Adrenal gland (tissue), 12 donors: ENCODE data around the gene TSPAN5. TPM values are rescaled to one million over a fixed set of nuclear protein-coding genes. Genes with fewer than 3 reads are reported as not detected.

Experiments used
- DNase-seq, 7 donors: peaks; one replicate each; pipeline ENCODE4 v3.0.0-alpha.2; 2019 to 2020
- H3K27ac ChIP-seq, 5 donors: fragments of 200-600 bp; sonication (generic) in 4 of 5; 1 replicate in 3 of 5; 2 replicates in 2 of 5; pipeline versions ENCODE4 v1.5.1 to v1.8.0; 2016 to 2020; ENCODE audit warnings: mild to moderate bottlenecking in 1 of 5
- H3K27me3 ChIP-seq: fragments of 200-600 bp; 2 replicates; pipeline ENCODE4 v1.8.0; 2021
- H3K36me3 ChIP-seq, 2 donors: fragments of 200-600 bp; replicated peaks in 1 of 2; 1 replicate in 1 of 2; 2 replicates in 1 of 2; pipeline versions ENCODE4 v1.5.1 to v1.8.0; 2018 to 2022
- H3K4me1 ChIP-seq, 2 donors: fragments of 200-600 bp; replicated peaks in 1 of 2; 1 replicate in 1 of 2; 2 replicates in 1 of 2; pipeline versions ENCODE4 v1.5.1 to v1.8.0; 2018 to 2021
- H3K4me3 ChIP-seq, 4 donors: fragments of 200-600 bp; sonication (generic) in 3 of 4; one replicate each; pipeline ENCODE4 v1.5.1; 2016 to 2018
- H3K9me3 ChIP-seq, 3 donors: fragments of 200-600 bp; sonication (generic) in 1 of 3; replicated peaks in 1 of 3; 1 replicate in 2 of 3; 2 replicates in 1 of 3; pipeline versions ENCODE4 v1.5.1 to v1.8.0; 2016 to 2021
- POLR2A ChIP-seq, 2 donors: fragments of 450-650 bp; IDR thresholded peaks; one replicate each; pipeline ENCODE4 v1.6.1; 2017; ENCODE audit warnings: antibody characterized with exemption in 2 of 2, mild to moderate bottlenecking in 2 of 2, moderate library complexity in 1 of 2
- WGBS, 4 donors: extraction: QIAGEN DNeasy Blood & Tissue Kit in 2 of 4; methylation state at CpG; one replicate each; pipeline versions ENCODE4 v1.1.5 to v1.1.7; 2013 to 2017; 5-methylcytosine and 5-hydroxymethylcytosine counted together
- intact Hi-C, 2 donors: fragments of 100-400 bp; cut with DNase I; formaldehyde crosslinking; loops; one replicate each; pipeline versions ENCODE4 v1.14.1 to v1.15.0; 2022 to 2023
- polyA plus RNA-seq, 3 donors: library from polyadenylated mRNA; stranded (reverse); fragments of 200-250 nt in 2 of 3; fragments of 350-450 nt in 1 of 3; fragmentation: Illumina TruSeq in 1 of 3; extraction: RNeasy Lipid Tissue Mini Kit (QIAGEN cat#74804) in 1 of 3; gene quantifications; one replicate each; pipeline ENCODE4 v1.2.3, GENCODE V29; 2013 to 2014
- total RNA-seq, 9 donors: library from RNA; depleted of rRNA in 4 of 9; stranded (reverse); fragments of >200 nt in 4 of 9; fragments of 120-200 nt in 1 of 9; fragmentation: NEBNext Ultra II Directional in 1 of 9; extraction: Animal tissue kit (Norgen Biotek cat#: 25700) in 1 of 9; gene quantifications; one replicate each; pipeline versions ENCODE4 v1.1.0 to v1.2.4, GENCODE V29; 2013 to 2023
- TF ChIP-seq, protein P1 (sequence below), 6 experiments: fragments of 450-650 bp in 4 of 6; fragments of 200-600 bp in 2 of 6; sonication (generic) in 1 of 6; IDR thresholded peaks; 1 replicate in 5 of 6; 2 replicates in 1 of 6; pipeline versions ENCODE4 v1.5.1 to v1.8.0; 2016 to 2021; ENCODE audit warnings: antibody characterized with exemption in 6 of 6, mild to moderate bottlenecking in 2 of 6, moderate library complexity in 1 of 6
- donor health status: healthy with polysubstance abuse.
- donor health status: Bipolar disorder and iron deficiency.
- donor health status: DM: yes; HTN: yes; CAD: no.
- donor health status: DM: no; HTN: no; CAD: no.
- donor health status: DM: no; HTN: no; CAD: no.
- donor health status: DM: yes; HTN: yes; CAD: no.

TSPAN5 gene
- total and polyA plus RNA-seq, 12 donors, result 1.4 to 23.8 (median 2.7) TPM

DNA sequence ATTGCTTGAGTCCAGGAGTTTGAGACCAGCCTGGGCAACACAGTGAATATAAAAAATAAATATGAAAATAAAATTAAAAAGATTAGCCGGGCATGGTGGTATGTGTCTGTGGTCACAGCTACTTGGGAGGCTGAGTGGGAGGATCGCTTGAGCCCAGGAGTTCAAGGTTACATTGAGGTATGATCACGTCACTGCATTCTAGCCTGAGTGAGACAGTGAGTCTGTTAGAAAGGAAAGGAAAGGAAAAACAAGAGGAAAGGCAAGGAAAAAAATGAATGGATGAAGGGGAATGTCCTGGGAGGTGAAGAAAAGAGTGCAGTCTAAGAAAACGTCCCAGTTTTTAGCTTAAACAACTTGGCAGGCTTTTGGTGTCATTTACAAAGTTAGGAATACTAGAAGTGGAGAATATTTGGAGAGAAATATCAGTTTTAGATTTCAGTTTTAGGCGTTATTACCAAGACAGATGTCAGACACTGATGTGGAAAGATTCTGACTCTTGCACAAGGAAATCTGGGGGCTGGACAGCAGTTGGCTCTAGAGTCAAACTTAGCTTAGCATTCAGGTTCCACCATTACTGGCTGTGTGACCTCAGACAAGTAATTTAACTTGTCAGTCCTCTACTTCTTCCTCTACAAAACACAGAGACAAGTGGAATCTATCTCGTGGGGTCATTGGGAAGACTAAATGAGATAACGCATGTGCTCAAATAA is 139.0 kb downstream of the TSPAN5 start:
- no peak for DNase-seq
- Histone ChIP-seq H3K27me3 (no peaks in the 10 kb centered on the region), H3K4me1 (no peaks in the 10 kb centered on the region), H3K4me3 (no peak overlapping the region), H3K27ac (no peak overlapping the region), H3K36me3 (no peaks in the 10 kb centered on the region), H3K9me3 (no peaks in the 10 kb centered on the region)
- 66 to 76% (median 67%) methylated on average over 7 of the region's 7 CpGs for WGBS, 4 donors
- intact Hi-C loops, result no loop called here
- TF ChIP-seq, protein P1, sequence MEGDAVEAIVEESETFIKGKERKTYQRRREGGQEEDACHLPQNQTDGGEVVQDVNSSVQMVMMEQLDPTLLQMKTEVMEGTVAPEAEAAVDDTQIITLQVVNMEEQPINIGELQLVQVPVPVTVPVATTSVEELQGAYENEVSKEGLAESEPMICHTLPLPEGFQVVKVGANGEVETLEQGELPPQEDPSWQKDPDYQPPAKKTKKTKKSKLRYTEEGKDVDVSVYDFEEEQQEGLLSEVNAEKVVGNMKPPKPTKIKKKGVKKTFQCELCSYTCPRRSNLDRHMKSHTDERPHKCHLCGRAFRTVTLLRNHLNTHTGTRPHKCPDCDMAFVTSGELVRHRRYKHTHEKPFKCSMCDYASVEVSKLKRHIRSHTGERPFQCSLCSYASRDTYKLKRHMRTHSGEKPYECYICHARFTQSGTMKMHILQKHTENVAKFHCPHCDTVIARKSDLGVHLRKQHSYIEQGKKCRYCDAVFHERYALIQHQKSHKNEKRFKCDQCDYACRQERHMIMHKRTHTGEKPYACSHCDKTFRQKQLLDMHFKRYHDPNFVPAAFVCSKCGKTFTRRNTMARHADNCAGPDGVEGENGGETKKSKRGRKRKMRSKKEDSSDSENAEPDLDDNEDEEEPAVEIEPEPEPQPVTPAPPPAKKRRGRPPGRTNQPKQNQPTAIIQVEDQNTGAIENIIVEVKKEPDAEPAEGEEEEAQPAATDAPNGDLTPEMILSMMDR (IDR thresholded peaks at IDR 0.05), result no peak
- no peak for TF ChIP-seq POLR2A (IDR thresholded peaks at IDR 0.05)

DNA sequence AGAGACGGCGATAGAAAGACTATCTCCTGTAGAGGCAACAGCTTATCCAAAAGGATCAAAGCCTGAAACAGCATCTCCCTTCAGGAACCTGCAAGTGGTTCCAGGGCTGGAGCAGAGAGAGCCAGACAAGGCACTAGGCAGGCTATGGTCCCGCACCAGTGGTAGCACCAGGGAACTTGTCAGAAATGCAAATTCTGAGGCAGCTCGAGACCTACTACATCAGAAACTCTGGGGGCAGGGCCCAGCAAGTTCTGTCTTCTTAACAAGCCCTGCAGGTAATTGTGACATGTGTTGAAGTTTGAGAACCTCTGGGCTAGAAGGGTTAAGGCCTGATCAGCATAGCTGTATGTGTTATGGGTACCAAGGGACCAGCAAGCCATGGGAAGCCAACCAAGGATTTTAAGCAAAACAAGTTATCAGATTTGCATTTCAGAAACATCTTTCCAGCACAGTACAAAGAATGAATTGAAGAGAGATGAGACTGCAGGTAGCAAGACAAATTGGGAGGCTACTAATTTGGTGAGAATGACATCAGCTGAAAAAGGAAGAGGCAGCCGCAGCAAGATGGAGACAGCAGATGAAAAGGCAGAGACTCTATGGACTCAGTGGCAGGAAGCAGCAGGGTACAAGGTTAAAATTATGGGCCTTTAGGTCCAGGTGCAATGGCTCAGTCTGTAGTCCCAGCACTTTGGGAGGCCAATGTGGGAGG is 139.7 kb downstream of the TSPAN5 start:
- WGBS, 4 donors, result 81 to 92% (median 87%) methylated on average over 5 of the region's 5 CpGs
- intact Hi-C loops, result no loop called here
- Histone ChIP-seq H3K27me3 (no peaks in the 10 kb centered on the region), H3K4me3 (no peak overlapping the region), H3K27ac (no peak overlapping the region), H3K4me1 (no peaks in the 10 kb centered on the region), H3K36me3 (no peaks in the 10 kb centered on the region), H3K9me3 (no peaks in the 10 kb centered on the region)
- no peak for DNase-seq
- no peak for TF ChIP-seq POLR2A (IDR thresholded peaks at IDR 0.05)
- TF ChIP-seq, protein P1 (IDR thresholded peaks at IDR 0.05), result no peak

DNA sequence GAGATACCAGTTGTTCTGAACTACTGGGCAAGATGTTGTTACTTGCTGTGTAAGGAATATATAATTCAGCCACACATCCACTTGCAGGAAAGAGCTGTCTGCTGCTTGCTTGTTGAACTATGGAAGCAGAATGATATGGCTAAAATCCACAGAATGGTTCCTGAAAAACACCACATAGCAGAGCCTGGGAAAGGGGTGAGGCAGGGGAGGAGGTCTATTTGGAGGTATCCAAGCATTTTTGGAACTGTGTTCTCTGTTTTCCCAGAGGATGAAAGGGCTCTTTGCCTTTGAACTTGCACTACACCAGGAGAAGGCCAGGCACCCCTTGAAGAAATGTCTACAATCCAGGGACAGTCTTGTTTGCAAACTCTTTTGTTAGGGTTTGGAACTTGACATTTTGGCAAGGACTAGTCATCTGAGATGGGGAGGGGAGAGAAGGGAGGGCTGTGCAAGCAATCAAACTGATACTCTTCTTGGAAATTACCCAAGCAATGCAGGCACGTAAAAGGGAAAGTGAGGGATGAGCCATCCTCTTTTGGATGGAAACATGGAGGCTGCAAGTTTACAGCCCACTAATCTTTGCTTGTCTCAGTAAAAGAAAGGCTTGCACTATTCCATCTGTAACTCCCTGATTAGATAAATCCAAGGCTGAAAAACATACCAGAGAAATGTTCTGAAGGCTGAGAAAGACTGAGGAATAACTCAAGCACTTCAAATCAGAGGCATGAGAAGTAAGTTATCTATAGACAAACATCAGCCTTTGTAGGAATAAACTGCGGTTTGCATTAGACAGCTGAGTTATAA is 141.0 kb downstream of the TSPAN5 start:
- intact Hi-C loops, result no loop called here
- no peaks in the 10 kb centered on the region for H3K4me1 ChIP-seq
- H3K27ac ChIP-seq, result no peak overlapping the region
- no peak overlapping the region for H3K4me3 ChIP-seq
- H3K9me3 ChIP-seq, result no peaks in the 10 kb centered on the region
- no peak for DNase-seq
- 32 to 52% (median 38%) methylated on average over 2 of the region's 2 CpGs for WGBS, 4 donors
- no peak for TF ChIP-seq POLR2A (IDR thresholded peaks at IDR 0.05)
- TF ChIP-seq, protein P1 (IDR thresholded peaks at IDR 0.05), result no peak
- H3K36me3 ChIP-seq, result no peaks in the 10 kb centered on the region
- no peaks in the 10 kb centered on the region for H3K27me3 ChIP-seq
